ENCODE results near the gene ATM.

DNA sequence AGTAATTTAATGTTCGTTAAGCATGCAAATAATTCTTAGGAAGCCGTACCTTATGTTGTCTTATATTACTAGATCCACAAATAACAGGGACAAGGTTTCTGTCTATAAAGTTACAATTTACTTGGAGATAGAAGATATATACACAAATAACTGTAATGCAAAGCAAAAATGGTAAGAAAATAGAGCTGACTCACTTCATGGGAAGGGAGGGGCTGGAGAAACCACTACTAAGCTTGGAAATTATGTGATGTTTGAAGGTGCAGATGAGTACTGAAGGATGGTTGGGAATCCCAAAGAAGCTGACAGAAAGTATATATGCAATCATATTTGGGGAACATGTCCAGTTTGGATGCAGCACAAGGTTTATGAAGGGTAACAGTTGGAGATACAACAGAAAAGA, 4.4 kb upstream of the ATM start:
- TF ChIP-seq CTCF (conservative IDR thresholded peaks at IDR 0.05; ENCODE audit: low read length) (no peak), EZH2phosphoT487 (IDR thresholded peaks at IDR 0.05; ENCODE audit: borderline replicate concordance, low read depth, low read length) (no peak)

Measured in OCI-LY7 (cell line).